ENCODE measurements around the gene SUGP1.
"Not testable (repeated sequence)": the region's sequence is repeated elsewhere in the genome, so short reads cannot be mapped to it uniquely, and the experiment has no call there.

The SUGP1 gene

DNA sequence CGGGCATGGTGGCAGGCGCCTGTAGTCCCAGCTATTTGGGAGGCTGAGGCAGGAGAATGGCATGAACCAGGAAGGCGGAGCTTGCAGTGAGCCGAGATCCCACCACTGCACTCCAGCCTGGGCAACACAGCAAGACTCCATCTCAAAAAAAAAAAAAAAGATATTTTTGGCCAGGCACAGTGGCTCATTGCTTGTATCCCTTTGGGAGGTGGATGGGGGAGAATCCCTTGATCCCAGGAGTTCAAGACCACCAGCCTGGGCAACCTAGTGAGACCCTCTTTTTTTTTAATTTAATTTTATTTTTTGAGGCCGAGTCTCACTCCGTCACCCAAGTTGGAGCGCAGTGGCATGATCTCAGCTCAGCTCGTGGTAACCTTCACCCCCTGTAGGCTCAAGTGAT lies 30.4 kb upstream of the SUGP1 start:
- not testable (repeated sequence) for H3K4me1 ChIP-seq (ENCODE audit: control insufficient read depth, insufficient read depth, low read length); H3K27me3 ChIP-seq (ENCODE audit: control insufficient read depth, insufficient read depth, low read length); H3K27ac ChIP-seq (ENCODE audit: low read depth, low read length); H3K4me3 ChIP-seq (ENCODE audit: low read length); H3K9ac ChIP-seq (ENCODE audit: low read length)
- H3K36me3 ChIP-seq (ENCODE audit: control insufficient read depth, insufficient read depth, low read length), result peaks cover 61% of the 10 kb centered on the region

DNA sequence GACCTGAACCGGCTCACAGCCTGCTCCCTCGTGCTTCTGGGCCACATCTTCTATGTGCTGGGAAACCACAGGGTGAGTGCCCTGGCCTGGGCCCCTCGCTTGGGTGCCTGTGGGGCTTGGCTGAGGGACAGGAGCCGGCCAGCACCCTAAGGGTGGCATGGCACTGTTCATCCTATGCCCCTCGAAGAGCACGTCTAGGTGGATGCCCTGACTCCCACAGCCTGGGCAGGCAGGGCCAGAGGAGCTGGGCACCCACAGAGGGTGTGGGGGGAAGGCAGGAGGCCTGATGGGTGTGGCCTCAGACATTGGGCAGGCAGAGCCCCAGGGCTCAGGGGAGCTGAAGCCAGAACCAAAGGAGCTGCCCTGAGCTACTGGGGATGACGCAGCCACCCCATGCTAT lies 29.1 kb upstream of the SUGP1 start:
- no peak overlapping the region for H3K27ac ChIP-seq (ENCODE audit: low read depth, low read length)
- no peaks in the 10 kb centered on the region for H3K27me3 ChIP-seq (ENCODE audit: control insufficient read depth, insufficient read depth, low read length)
- H3K4me3 ChIP-seq (ENCODE audit: low read length), result no peak overlapping the region
- H3K4me1 ChIP-seq (ENCODE audit: control insufficient read depth, insufficient read depth, low read length), result no peaks in the 10 kb centered on the region
- no peak overlapping the region for H3K9ac ChIP-seq (ENCODE audit: low read length)
- peaks cover 62% of the 10 kb centered on the region for H3K36me3 ChIP-seq (ENCODE audit: control insufficient read depth, insufficient read depth, low read length)

DNA sequence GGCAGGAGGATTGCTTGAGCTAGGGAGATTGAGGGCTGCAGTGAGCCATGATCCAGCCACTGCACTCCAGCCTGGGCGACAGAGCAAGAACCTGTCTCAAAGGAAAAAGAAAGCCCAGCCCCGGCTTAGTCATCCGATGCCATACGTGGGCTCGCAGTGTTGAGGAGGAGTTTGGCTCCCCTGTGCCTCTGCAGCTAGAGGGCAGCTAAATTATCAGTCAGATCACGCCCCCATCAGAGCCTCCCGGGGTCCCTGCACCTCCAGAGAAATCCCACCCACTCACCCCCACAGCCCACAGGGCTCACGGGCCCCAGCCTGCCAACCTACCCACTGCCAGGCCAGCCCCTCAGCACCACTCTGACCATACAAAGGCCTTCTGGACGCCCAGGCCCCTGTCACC lies 28.0 kb upstream of the SUGP1 start:
- H3K4me1 ChIP-seq (ENCODE audit: control insufficient read depth, insufficient read depth, low read length), result no peaks in the 10 kb centered on the region
- H3K27ac ChIP-seq (ENCODE audit: low read depth, low read length), result no peak overlapping the region
- H3K4me3 ChIP-seq (ENCODE audit: low read length), result no peak overlapping the region
- no peaks in the 10 kb centered on the region for H3K27me3 ChIP-seq (ENCODE audit: control insufficient read depth, insufficient read depth, low read length)
- H3K36me3 ChIP-seq (ENCODE audit: control insufficient read depth, insufficient read depth, low read length), result peaks cover 65% of the 10 kb centered on the region
- no peak overlapping the region for H3K9ac ChIP-seq (ENCODE audit: low read length)

DNA sequence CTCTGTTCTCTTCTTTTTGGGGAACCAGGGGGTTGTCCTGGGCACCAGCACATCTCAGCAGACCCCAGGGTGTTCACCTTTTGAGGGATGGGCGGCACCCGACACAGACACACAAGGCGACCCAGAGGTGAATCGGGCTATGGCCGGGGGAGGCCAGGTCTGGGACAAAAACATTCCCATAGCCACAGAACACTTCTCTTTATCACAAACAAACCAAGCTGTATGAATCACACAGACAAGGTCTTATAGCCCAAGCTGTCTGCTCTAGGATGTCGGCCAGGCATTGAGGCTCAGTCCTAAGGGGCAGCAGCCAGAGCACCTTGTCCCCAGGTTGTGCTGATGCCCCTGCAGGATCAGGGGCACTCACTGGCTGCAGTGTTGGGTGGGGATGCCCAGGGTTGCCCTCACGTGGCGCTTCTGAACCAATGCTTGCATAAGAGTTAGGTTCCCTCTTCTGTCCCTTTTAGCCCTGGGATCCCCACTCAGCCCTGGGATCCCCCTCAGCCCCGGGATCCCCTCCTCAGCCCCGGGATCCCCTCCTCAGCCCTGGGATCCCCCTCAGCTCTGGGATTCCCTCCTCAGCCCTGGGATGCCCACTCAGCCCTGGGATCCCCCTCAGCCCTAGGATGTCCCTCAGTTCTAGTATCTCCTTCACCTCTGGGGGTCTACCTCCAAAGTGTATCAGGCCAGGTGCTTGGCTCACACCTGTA lies 27.2 kb upstream of the SUGP1 start:
- Histone ChIP-seq H3K4me1 (ENCODE audit: control insufficient read depth, insufficient read depth, low read length) (no peaks in the 10 kb centered on the region), H3K27me3 (ENCODE audit: control insufficient read depth, insufficient read depth, low read length) (no peaks in the 10 kb centered on the region), H3K36me3 (ENCODE audit: control insufficient read depth, insufficient read depth, low read length) (peaks cover 62% of the 10 kb centered on the region), H3K4me3 (ENCODE audit: low read length) (no peak overlapping the region), H3K27ac (ENCODE audit: low read depth, low read length) (no peak overlapping the region), H3K9ac (ENCODE audit: low read length) (no peak overlapping the region)

DNA sequence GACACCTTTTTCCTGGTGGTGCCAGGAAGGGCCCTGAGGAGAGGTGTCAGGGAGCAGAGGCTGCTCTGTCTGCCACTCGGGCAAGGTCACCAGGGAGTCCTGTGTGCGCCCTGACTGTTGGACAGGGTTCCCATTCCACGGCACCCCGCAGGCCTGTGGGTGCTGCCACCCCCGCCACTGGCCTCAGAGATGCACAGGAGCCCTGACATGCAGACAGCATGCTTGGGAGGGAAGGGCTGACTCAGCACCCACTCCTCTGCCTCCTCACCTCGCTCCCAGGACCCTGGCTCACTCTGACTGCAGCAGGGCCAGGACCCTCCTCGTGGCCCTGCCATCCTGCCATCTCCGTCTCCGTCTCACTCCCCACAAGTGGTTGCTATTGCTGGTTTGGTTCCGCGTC lies 25.7 kb upstream of the SUGP1 start:
- H3K36me3 ChIP-seq (ENCODE audit: control insufficient read depth, insufficient read depth, low read length), result peaks cover 64% of the 10 kb centered on the region
- H3K27ac ChIP-seq (ENCODE audit: low read depth, low read length), result no peak overlapping the region
- H3K27me3 ChIP-seq (ENCODE audit: control insufficient read depth, insufficient read depth, low read length), result no peaks in the 10 kb centered on the region

DNA sequence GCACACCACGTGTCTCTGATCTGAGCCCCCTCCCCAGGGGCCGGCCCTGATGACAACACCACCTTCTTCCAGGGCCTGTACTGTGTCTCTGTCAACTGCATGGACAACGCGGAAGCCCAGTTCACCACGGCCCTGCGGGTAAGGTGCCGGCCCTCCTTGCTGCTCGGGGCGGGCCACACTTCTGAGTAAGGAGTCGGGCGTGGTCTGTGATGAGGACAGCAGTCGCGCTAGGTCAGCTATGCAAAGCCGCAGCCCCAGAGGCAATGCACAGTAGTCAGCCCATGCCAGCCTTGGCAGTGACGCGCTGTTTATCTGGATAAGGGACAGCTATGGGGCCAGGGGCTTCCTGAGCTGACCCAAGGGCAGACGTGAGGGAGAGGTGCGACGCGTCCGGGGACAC lies 24.9 kb upstream of the SUGP1 start:
- H3K4me1 ChIP-seq (ENCODE audit: control insufficient read depth, insufficient read depth, low read length), result no peaks in the 10 kb centered on the region
- H3K9ac ChIP-seq (ENCODE audit: low read length), result no peak overlapping the region
- H3K4me3 ChIP-seq (ENCODE audit: low read length), result no peak overlapping the region
- H3K27ac ChIP-seq (ENCODE audit: low read depth, low read length), result no peak overlapping the region
- no peaks in the 10 kb centered on the region for H3K27me3 ChIP-seq (ENCODE audit: control insufficient read depth, insufficient read depth, low read length)
- peaks cover 68% of the 10 kb centered on the region for H3K36me3 ChIP-seq (ENCODE audit: control insufficient read depth, insufficient read depth, low read length)

More for the DNA sequence above, 25.7 kb upstream of the SUGP1 start:
- Histone ChIP-seq H3K9ac (ENCODE audit: low read length) (no peak overlapping the region), H3K4me3 (ENCODE audit: low read length) (no peak overlapping the region), H3K4me1 (ENCODE audit: control insufficient read depth, insufficient read depth, low read length) (no peaks in the 10 kb centered on the region)

DNA sequence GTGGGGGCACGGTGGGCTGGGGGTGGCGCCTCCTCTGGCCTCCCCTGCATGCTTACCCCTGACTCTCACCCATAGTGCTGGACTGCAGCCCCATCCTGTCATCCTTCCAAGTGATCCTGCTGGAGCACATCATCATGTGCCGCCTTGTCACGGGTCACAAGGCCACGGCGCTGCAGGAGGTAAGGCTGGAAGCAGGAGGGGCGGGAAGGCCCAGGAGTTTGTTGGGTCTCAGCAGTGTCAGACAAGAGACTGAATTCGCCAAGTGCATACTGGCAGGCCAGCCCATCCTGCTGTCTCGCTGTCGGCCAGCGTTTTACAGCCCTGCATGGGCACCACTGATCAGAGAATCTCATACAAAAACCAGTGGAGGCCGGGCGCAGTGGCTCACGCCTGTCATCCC lies 23.5 kb upstream of the SUGP1 start:
- H3K9ac ChIP-seq (ENCODE audit: low read length), result no peak overlapping the region
- peaks cover 64% of the 10 kb centered on the region for H3K36me3 ChIP-seq (ENCODE audit: control insufficient read depth, insufficient read depth, low read length)
- no peak overlapping the region for H3K4me3 ChIP-seq (ENCODE audit: low read length)
- no peaks in the 10 kb centered on the region for H3K4me1 ChIP-seq (ENCODE audit: control insufficient read depth, insufficient read depth, low read length)
- no peak overlapping the region for H3K27ac ChIP-seq (ENCODE audit: low read depth, low read length)
- no peaks in the 10 kb centered on the region for H3K27me3 ChIP-seq (ENCODE audit: control insufficient read depth, insufficient read depth, low read length)

DNA sequence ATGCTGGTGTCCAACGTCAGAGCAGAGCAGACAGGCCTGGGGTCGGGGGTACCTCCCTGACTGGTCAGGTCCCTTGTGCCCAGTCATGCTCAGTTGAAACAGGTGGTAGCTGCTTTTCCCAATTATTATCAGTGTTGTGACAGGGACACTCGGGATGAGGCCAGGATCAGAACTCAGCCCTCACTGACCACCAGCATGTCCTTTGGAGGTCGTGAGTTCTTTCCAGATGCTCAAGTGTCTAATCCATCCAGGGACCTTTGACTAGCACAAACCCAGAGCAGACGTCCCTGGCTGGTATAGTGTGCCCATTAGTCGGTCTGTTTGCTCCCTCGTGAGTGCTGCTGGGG lies 22.7 kb upstream of the SUGP1 start:
- H3K9ac ChIP-seq (ENCODE audit: low read length), result no peak overlapping the region
- H3K36me3 ChIP-seq (ENCODE audit: control insufficient read depth, insufficient read depth, low read length), result peaks cover 63% of the 10 kb centered on the region
- no peak overlapping the region for H3K27ac ChIP-seq (ENCODE audit: low read depth, low read length)
- no peaks in the 10 kb centered on the region for H3K27me3 ChIP-seq (ENCODE audit: control insufficient read depth, insufficient read depth, low read length)
- no peaks in the 10 kb centered on the region for H3K4me1 ChIP-seq (ENCODE audit: control insufficient read depth, insufficient read depth, low read length)
- no peak overlapping the region for H3K4me3 ChIP-seq (ENCODE audit: low read length)

DNA sequence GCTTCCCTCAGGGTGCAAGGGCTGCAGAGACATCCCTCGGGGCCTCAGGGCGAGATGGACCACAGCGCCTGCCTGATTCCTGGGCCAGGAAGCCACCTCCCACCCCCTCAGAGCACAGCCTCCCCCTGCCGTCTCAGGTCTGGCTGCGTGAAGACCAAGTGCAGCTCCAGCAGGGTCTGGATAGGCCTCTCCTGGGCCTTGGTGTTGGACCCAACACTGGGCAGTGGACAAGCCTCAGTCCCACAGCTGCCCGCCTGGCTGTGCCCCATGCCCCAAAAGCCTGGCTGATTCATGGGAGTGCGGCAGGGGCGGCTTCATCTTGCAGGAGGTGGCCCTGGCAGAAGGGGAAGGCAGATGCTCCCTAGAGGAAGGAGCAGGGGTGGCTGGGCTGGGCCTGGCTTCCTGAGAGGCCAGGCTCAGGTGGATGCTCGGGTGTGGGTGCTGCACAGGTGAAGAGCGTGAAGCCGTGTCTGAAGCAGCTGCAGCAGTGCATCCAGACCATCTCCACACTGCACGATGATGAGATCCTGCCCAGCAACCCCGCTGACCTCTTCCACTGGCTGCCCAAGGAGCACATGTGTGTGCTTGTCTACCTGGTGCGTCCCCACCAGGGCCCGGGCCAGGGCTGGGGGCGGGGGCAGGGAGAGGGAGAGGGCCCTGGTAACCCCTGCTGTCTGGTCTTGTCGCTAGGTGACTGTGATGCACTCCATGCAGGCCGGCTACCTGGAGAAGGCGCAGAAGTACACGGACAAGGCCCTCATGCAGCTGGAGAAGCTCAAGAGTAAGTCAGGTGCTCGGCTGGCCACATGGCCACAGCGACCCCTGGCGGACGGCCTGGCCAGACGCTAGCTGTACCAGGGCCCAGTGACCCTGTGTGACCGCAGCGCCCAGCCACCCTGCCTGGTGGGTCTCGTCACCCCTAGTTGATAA lies 22.0 kb upstream of the SUGP1 start:
- Histone ChIP-seq H3K27me3 (ENCODE audit: control insufficient read depth, insufficient read depth, low read length) (no peaks in the 10 kb centered on the region), H3K4me3 (ENCODE audit: low read length) (no peak overlapping the region), H3K27ac (ENCODE audit: low read depth, low read length) (no peak overlapping the region), H3K36me3 (ENCODE audit: control insufficient read depth, insufficient read depth, low read length) (peaks cover 65% of the 10 kb centered on the region), H3K4me1 (ENCODE audit: control insufficient read depth, insufficient read depth, low read length) (no peaks in the 10 kb centered on the region), H3K9ac (ENCODE audit: low read length) (no peak overlapping the region)

DNA sequence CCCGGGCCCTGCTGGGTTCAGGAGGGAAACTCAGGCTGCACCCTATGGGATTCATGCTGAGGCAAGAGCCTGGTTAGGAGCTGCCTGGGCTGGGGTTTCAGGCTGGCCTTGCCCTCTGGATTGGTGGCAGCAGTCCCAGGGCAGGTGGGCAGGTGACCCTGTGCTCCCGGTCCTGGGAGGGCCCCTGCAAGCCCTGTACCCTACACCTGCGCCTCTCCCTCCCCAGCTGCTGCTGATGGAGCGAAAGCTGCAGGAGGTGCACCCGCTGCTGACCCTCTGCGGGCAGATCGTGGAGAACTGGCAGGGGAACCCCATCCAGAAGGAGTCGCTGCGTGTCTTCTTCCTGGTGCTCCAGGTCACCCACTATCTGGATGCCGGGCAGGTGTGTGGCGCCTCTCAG lies 20.7 kb upstream of the SUGP1 start:
- no peaks in the 10 kb centered on the region for H3K4me1 ChIP-seq (ENCODE audit: control insufficient read depth, insufficient read depth, low read length)
- no peak overlapping the region for H3K27ac ChIP-seq (ENCODE audit: low read depth, low read length)
- no peaks in the 10 kb centered on the region for H3K27me3 ChIP-seq (ENCODE audit: control insufficient read depth, insufficient read depth, low read length)
- no peak overlapping the region for H3K4me3 ChIP-seq (ENCODE audit: low read length)
- peaks cover 63% of the 10 kb centered on the region for H3K36me3 ChIP-seq (ENCODE audit: control insufficient read depth, insufficient read depth, low read length)
- no peak overlapping the region for H3K9ac ChIP-seq (ENCODE audit: low read length)

DNA sequence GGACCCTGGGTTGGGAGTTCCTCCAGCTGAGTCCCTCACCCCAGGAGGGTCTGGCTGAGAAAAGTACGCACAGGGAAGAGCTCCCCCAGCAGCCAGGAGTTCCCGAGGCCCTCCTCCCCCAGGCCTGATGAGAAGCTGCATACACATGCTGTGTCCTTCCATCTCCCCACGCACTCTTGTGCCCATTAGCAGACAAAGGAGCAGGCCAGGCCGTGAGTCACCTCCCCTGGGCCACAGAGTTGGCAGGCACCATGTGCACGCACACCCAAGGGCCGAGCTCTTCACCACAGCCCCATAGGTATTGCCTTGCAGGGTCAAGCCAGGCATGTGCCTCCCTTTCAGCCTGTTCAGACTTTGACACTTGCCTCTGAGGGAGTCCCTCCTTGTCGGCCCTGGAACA lies 17.8 kb upstream of the SUGP1 start:
- Histone ChIP-seq H3K36me3 (ENCODE audit: control insufficient read depth, insufficient read depth, low read length) (peaks cover 57% of the 10 kb centered on the region), H3K4me3 (ENCODE audit: low read length) (no peak overlapping the region), H3K27me3 (ENCODE audit: control insufficient read depth, insufficient read depth, low read length) (no peaks in the 10 kb centered on the region), H3K9ac (ENCODE audit: low read length) (no peak overlapping the region), H3K27ac (ENCODE audit: low read depth, low read length) (no peak overlapping the region), H3K4me1 (ENCODE audit: control insufficient read depth, insufficient read depth, low read length) (no peaks in the 10 kb centered on the region)

DNA sequence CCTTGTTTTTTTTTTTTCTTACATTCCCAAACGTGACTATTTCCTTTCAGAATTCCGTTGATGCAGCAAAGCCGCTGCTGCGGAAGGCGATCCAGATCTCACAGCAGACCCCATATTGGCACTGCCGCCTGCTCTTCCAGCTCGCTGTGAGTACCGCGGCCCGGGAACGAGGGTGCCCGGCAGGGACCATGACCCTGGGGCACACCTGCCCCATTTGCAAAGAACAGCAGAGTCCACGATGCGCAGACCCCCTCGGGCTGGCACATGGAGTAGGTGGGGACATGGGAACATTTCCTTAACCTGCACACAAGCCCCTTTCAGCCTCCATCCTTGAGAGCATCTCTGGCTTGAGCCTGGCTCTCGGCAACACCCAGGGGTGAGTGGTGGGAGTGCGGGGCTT lies 16.8 kb upstream of the SUGP1 start:
- Histone ChIP-seq H3K27ac (ENCODE audit: low read depth, low read length) (no peak overlapping the region), H3K36me3 (ENCODE audit: control insufficient read depth, insufficient read depth, low read length) (peaks cover 54% of the 10 kb centered on the region), H3K27me3 (ENCODE audit: control insufficient read depth, insufficient read depth, low read length) (no peaks in the 10 kb centered on the region), H3K4me3 (ENCODE audit: low read length) (no peak overlapping the region), H3K4me1 (ENCODE audit: control insufficient read depth, insufficient read depth, low read length) (no peaks in the 10 kb centered on the region), H3K9ac (ENCODE audit: low read length) (no peak overlapping the region)

DNA sequence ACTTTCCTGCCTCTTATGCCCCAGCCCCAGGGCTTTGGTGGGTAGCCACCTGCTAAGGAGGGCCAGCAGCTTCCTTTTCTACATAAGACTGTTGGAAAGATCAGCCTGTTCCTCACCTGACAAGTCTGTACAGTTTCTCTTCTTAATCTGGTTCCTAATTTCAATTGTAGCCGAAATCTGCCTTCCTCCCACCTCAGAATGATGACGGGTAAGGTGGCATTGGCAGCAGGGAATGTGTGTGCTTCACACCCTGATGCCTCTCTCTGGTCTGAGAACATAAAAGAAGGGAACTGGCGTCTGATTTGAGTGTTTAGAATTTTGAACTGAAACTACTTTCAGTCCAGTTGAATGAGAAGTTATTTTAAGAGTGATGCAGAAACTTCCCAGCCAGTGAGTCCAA lies 16.3 kb upstream of the SUGP1 start:
- H3K4me3 ChIP-seq (ENCODE audit: low read length), result no peak overlapping the region
- H3K4me1 ChIP-seq (ENCODE audit: control insufficient read depth, insufficient read depth, low read length), result no peaks in the 10 kb centered on the region
- no peaks in the 10 kb centered on the region for H3K27me3 ChIP-seq (ENCODE audit: control insufficient read depth, insufficient read depth, low read length)
- H3K9ac ChIP-seq (ENCODE audit: low read length), result no peak overlapping the region
- H3K27ac ChIP-seq (ENCODE audit: low read depth, low read length), result no peak overlapping the region
- peaks cover 51% of the 10 kb centered on the region for H3K36me3 ChIP-seq (ENCODE audit: control insufficient read depth, insufficient read depth, low read length)
